Naive thymus-derived CD4-positive, alpha-beta T cell (primary cell): ENCODE results near the gene STXBP3. TPM values are rescaled to one million over a fixed set of nuclear protein-coding genes. Genes with fewer than 3 reads are reported as not detected.

ENCODE experiments used
- ATAC-seq: fragments of 150-1000 bp; cut with Tn5 transposase; 2 replicates; pipeline ENCODE4 v1.10.0; 2021; ENCODE audit warnings: mild to moderate bottlenecking, moderate library complexity
- CTCF ChIA-PET: fragments of 350-600 bp; sonication (Branson Sonifier 250); formaldehyde crosslinking; loops from one replicate; lab custom pipeline; 2021; ENCODE audit warnings: antibody characterized with exemption; lab: Charles Lee
- POLR2A ChIA-PET: fragments of 350-600 bp; sonication (Branson Sonifier 250); formaldehyde crosslinking; loops from one replicate; lab custom pipeline; 2021; ENCODE audit warnings: antibody characterized with exemption, inconsistent platforms; lab: Charles Lee
- DNase-seq, 9 donors: peaks; one replicate each; pipeline versions ENCODE4 v3.0.0 to v3.0.0-alpha.2; 2020 to 2022; ENCODE audit warnings: mixed read lengths in 1 of 9
- H3K27ac ChIP-seq: one replicate; pipeline ENCODE4 v1.7.0; 2013; ENCODE audit warnings: mild to moderate bottlenecking, low read depth, low read length, moderate library complexity
- H3K27me3 ChIP-seq, 2 donors: one replicate each; pipeline ENCODE4 v1.7.0; 2013; ENCODE audit warnings: low read length in 2 of 2, mild to moderate bottlenecking in 2 of 2, moderate library complexity in 2 of 2; ENCODE audit not compliant: control insufficient read depth in 2 of 2, insufficient read depth in 2 of 2
- H3K36me3 ChIP-seq, 3 experiments: 1 replicate in 2 of 3; 2 replicates in 1 of 3; pipeline ENCODE4 v1.7.0; 2013; ENCODE audit warnings: low read length in 3 of 3, mild to moderate bottlenecking in 3 of 3, moderate library complexity in 1 of 3; ENCODE audit not compliant: insufficient read depth in 3 of 3, control insufficient read depth in 2 of 3
- H3K4me1 ChIP-seq, 2 donors: one replicate each; pipeline ENCODE4 v1.7.0; 2013; ENCODE audit warnings: low read length in 2 of 2, mild to moderate bottlenecking in 2 of 2, moderate library complexity in 1 of 2; ENCODE audit not compliant: control insufficient read depth in 2 of 2, insufficient read depth in 2 of 2
- H3K4me3 ChIP-seq: 2 replicates; pipeline ENCODE4 v1.7.0; 2013; ENCODE audit warnings: mild to moderate bottlenecking, low read length
- H3K9me3 ChIP-seq, 3 experiments: 1 replicate in 2 of 3; 2 replicates in 1 of 3; pipeline ENCODE4 v1.7.0; 2013; ENCODE audit warnings: low read length in 3 of 3; ENCODE audit not compliant: control insufficient read depth in 2 of 3
- H3K27ac Mint-ChIP-seq, 9 donors: one replicate each; pipeline ENCODE4 v1.8.0; 2020 to 2022; ENCODE audit warnings: mixed read lengths in 9 of 9, mild to moderate bottlenecking in 8 of 9, moderate library complexity in 5 of 9, inconsistent platforms in 2 of 9
- H3K27me3 Mint-ChIP-seq, 5 donors: one replicate each; pipeline ENCODE4 v1.8.0; 2021 to 2022; ENCODE audit warnings: mixed read lengths in 5 of 5, mild to moderate bottlenecking in 1 of 5
- H3K36me3 Mint-ChIP-seq, 5 donors: one replicate each; pipeline ENCODE4 v1.8.0; 2020 to 2022; ENCODE audit warnings: mixed read lengths in 5 of 5, mild to moderate bottlenecking in 3 of 5, inconsistent platforms in 1 of 5
- H3K4me1 Mint-ChIP-seq, 7 donors: one replicate each; pipeline ENCODE4 v1.8.0; 2020 to 2022; ENCODE audit warnings: mixed read lengths in 7 of 7, mild to moderate bottlenecking in 3 of 7, inconsistent platforms in 1 of 7
- H3K4me3 Mint-ChIP-seq, 10 donors: one replicate each; pipeline ENCODE4 v1.8.0; 2020 to 2022; ENCODE audit warnings: mild to moderate bottlenecking in 10 of 10, mixed read lengths in 10 of 10, moderate library complexity in 6 of 10, inconsistent platforms in 2 of 10
- H3K9me3 Mint-ChIP-seq, 11 donors: one replicate each; pipeline ENCODE4 v1.8.0; 2020 to 2022; ENCODE audit warnings: mixed read lengths in 11 of 11, mild to moderate bottlenecking in 4 of 11, inconsistent platforms in 1 of 11, moderate library complexity in 1 of 11
- intact Hi-C, 2 donors: fragments of 100-400 bp; cut with micrococcal nuclease; formaldehyde crosslinking; loops; one replicate each; pipeline ENCODE4 v1.15.1; 2023
- polyA plus RNA-seq, 2 donors: library from polyadenylated mRNA; unstranded; fragments of 300-500 nt; fragmentation: Illumina TruSeq; gene quantifications; one replicate each; pipeline ENCODE4 v1.2.3, GENCODE V29; 2021
- total RNA-seq, 6 experiments: library from RNA in 5 of 6; stranded (reverse) in 5 of 6; gene quantifications; 1 replicate in 5 of 6; 2 replicates in 1 of 6; pipeline ENCODE4 v1.2.3 and lab custom pipeline; 2021 to 2026

The STXBP3 gene
- total and polyA plus RNA-seq, 7 experiments from 2014 or later, result 38.3 to 75.2 (median 53.0) TPM

DNA sequence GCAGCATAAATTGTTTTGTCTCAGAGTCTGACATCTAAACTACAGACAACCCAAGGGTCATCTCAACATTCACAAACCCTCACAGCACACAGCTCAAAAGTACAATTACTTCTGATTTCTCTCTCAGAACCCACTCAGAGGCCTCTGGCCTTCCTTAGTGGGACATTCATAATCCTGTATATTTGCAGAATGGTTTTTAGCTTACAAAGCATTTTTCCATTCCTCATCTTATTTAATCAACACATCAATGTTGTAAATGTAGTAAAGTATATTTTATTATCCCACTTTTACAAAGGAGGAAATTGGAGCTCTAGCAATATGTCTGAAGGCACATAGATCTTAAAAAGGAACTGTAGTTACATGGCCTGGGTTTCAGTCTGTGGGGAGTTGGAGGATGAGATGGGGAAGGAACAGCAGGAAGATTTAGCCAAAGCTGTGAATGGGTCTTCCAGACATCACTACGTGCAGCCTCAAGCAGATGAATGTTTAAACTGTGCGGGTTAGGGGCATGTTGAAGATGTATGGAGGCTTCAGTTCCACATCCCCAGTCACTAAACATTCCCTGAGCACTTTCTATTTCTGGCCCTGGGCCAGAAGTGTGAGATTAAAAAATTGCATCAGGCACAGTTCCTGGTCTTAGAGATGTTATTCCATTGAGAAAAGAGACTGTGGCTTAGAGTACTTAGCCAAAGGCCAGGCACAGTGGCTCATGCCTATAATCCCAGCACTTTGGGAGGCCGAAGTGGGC is 97.1 kb downstream of the STXBP3 start:
- no peaks in the 10 kb centered on the region for H3K36me3 ChIP-seq
- DNase-seq (no peak), ATAC-seq (no peak)
- peaks cover 0 to 4% (median 0%) of the 10 kb centered on the region in 7 donors for H3K4me1 Mint-ChIP-seq
- H3K27me3 ChIP-seq, result no peaks in the 10 kb centered on the region
- peaks cover 0 to 1% (median 0%) of the 10 kb centered on the region in 11 donors for H3K9me3 Mint-ChIP-seq
- H3K27ac ChIP-seq, result no peak overlapping the region
- H3K27me3 Mint-ChIP-seq, result peaks cover 0 to 36% (median 0%) of the 10 kb centered on the region in 5 donors
- no peaks in the 10 kb centered on the region for H3K36me3 Mint-ChIP-seq
- ChIA-PET CTCF (interaction anchor here (0.7 kb wide), 1 partner anchor 9 kb away, joined by 3 read pairs; no protein-coding TSS in a partner anchor), POLR2A (interaction anchor here (0.5 kb wide), 1 partner anchor 156 kb away, joined by 3 read pairs; no protein-coding TSS in a partner anchor)
- no peak overlapping the region for H3K27ac Mint-ChIP-seq
- no peaks in the 10 kb centered on the region for H3K4me1 ChIP-seq
- no peak overlapping the region for H3K4me3 Mint-ChIP-seq
- intact Hi-C loops, result no loop called here
- no peak overlapping the region for H3K4me3 ChIP-seq
- no peaks in the 10 kb centered on the region for H3K9me3 ChIP-seq

GRCh38 chr1:108845446-108845845 is 99.0 kb downstream of the STXBP3 start:
- Histone ChIP-seq H3K4me1 (no peaks in the 10 kb centered on the region), H3K4me3 (no peak overlapping the region), H3K27ac (no peak overlapping the region), H3K9me3 (no peaks in the 10 kb centered on the region), H3K27me3 (no peaks in the 10 kb centered on the region), H3K36me3 (no peaks in the 10 kb centered on the region)
- H3K4me3 Mint-ChIP-seq, result no peak overlapping the region
- H3K27me3 Mint-ChIP-seq, result peaks cover 0 to 32% (median 3%) of the 10 kb centered on the region in 5 donors
- ATAC-seq (no peak), DNase-seq (no peak)
- CTCF ChIA-PET, result interaction anchor here (1.0 kb wide), 1 partner anchor 8 kb away, joined by 3 read pairs; no protein-coding TSS in a partner anchor
- intact Hi-C loops, result no loop called here
- H3K4me1 Mint-ChIP-seq, result peaks cover 0 to 4% (median 0%) of the 10 kb centered on the region in 7 donors
- no peak overlapping the region for H3K27ac Mint-ChIP-seq
- peaks cover 0 to 2% (median 0%) of the 10 kb centered on the region in 5 donors for H3K36me3 Mint-ChIP-seq
- POLR2A ChIA-PET, result no interaction called here
- H3K9me3 Mint-ChIP-seq, result no peaks in the 10 kb centered on the region

DNA sequence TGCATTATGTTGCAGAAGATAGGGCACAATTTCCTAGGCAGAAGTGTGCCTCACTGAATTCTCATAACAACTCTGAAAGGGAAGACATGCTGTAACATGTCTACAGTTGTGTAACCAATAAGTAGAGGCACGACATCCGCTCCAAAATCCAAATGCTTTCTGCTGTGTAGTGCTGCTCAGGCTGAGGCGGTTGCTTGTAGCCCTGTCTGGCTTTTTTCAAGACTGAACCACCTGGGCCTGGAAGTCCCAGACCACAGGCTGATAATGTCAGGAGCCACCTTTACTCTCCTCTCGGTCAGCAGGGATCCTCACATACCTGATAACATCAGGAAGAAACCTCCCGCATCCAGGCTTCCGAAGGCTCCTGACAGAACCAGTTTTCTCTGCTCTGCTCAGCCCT is 99.5 kb downstream of the STXBP3 start:
- ChIA-PET POLR2A (no interaction called here), CTCF (interaction anchor here (1.0 kb wide), 1 partner anchor 8 kb away, joined by 3 read pairs; no protein-coding TSS in a partner anchor)
- H3K27ac Mint-ChIP-seq, result no peak overlapping the region
- Histone ChIP-seq H3K9me3 (no peaks in the 10 kb centered on the region), H3K4me3 (no peak overlapping the region), H3K27ac (no peak overlapping the region), H3K4me1 (no peaks in the 10 kb centered on the region), H3K27me3 (no peaks in the 10 kb centered on the region), H3K36me3 (no peaks in the 10 kb centered on the region)
- H3K4me3 Mint-ChIP-seq, result no peak overlapping the region
- peaks cover 0 to 4% (median 0%) of the 10 kb centered on the region in 7 donors for H3K4me1 Mint-ChIP-seq
- DNase-seq (no peak), ATAC-seq (no peak)
- peaks cover 0 to 32% (median 5%) of the 10 kb centered on the region in 5 donors for H3K27me3 Mint-ChIP-seq
- intact Hi-C loops, result no loop called here
- H3K9me3 Mint-ChIP-seq, result no peaks in the 10 kb centered on the region
- peaks cover 0 to 3% (median 0%) of the 10 kb centered on the region in 5 donors for H3K36me3 Mint-ChIP-seq

- ChIA-PET POLR2A (no interaction called here), CTCF (interaction anchor here (0.9 kb wide), 1 partner anchor 52 kb away, joined by 3 read pairs; no protein-coding TSS in a partner anchor)
- Mint-ChIP-seq H3K4me3 (no peak overlapping the region), H3K36me3 (peaks cover 0 to 3% (median 0%) of the 10 kb centered on the region in 5 donors), H3K27me3 (peaks cover 3 to 29% (median 8%) of the 10 kb centered on the region in 5 donors), H3K9me3 (no peaks in the 10 kb centered on the region), H3K4me1 (peaks cover 3 to 10% (median 4%) of the 10 kb centered on the region in 7 donors), H3K27ac (no peak overlapping the region)
- Histone ChIP-seq H3K9me3 (no peaks in the 10 kb centered on the region), H3K27me3 (no peaks in the 10 kb centered on the region), H3K27ac (no peak overlapping the region), H3K4me1 (no peaks in the 10 kb centered on the region), H3K4me3 (no peak overlapping the region), H3K36me3 (no peaks in the 10 kb centered on the region)
- no peak for ATAC-seq
- intact Hi-C loops, result no loop called here
- DNase-seq, result no peak
Observed at GRCh38 chr1:108847494-108847893, 101.0 kb downstream of the STXBP3 start.

- Histone ChIP-seq H3K4me1 (no peaks in the 10 kb centered on the region), H3K36me3 (no peaks in the 10 kb centered on the region), H3K4me3 (no peak overlapping the region), H3K27me3 (no peaks in the 10 kb centered on the region), H3K27ac (no peak overlapping the region), H3K9me3 (no peaks in the 10 kb centered on the region)
- Mint-ChIP-seq H3K4me1 (peaks cover 4 to 16% (median 7%) of the 10 kb centered on the region in 7 donors), H3K27me3 (peaks cover 6 to 26% (median 8%) of the 10 kb centered on the region in 5 donors), H3K9me3 (no peaks in the 10 kb centered on the region), H3K4me3 (no peak overlapping the region), H3K27ac (no peak overlapping the region), H3K36me3 (peaks cover 0 to 3% (median 0%) of the 10 kb centered on the region in 5 donors)
- no peak for ATAC-seq
- POLR2A ChIA-PET, result no interaction called here
- no peak for DNase-seq
- intact Hi-C loops, result no loop called here
- CTCF ChIA-PET, result interaction anchor here (1.4 kb wide), 1 partner anchor 9 kb away, joined by 3 read pairs; no protein-coding TSS in a partner anchor
Observed at GRCh38 chr1:108848806-108849205, 102.3 kb downstream of the STXBP3 start.

- H3K36me3 Mint-ChIP-seq, result peaks cover 0 to 3% (median 0%) of the 10 kb centered on the region in 5 donors
- POLR2A ChIA-PET, result interaction anchor here (0.6 kb wide), 2 partner anchors 52 kb away, joined by 3 read pairs; no protein-coding TSS in a partner anchor
Observed at GRCh38 chr1:108850929-108851328, 104.5 kb downstream of the STXBP3 start.

More at GRCh38 chr1:108850929-108851328, 104.5 kb downstream of the STXBP3 start:
- no peaks in the 10 kb centered on the region for H3K9me3 ChIP-seq
- Mint-ChIP-seq H3K27ac (no peak overlapping the region), H3K4me3 (no peak overlapping the region), H3K9me3 (peaks cover 0 to 1% (median 0%) of the 10 kb centered on the region in 11 donors), H3K27me3 (peaks cover 7 to 36% (median 14%) of the 10 kb centered on the region in 5 donors), H3K4me1 (peaks cover 4 to 16% (median 7%) of the 10 kb centered on the region in 7 donors)
- no peaks in the 10 kb centered on the region for H3K36me3 ChIP-seq
- no peaks in the 10 kb centered on the region for H3K27me3 ChIP-seq
- DNase-seq (no peak), ATAC-seq (no peak)
- no peak overlapping the region for H3K27ac ChIP-seq
- CTCF ChIA-PET, result interaction anchor here (1.5 kb wide), 1 partner anchor 22 kb away, joined by 5 read pairs; no protein-coding TSS in a partner anchor
- no peak overlapping the region for H3K4me3 ChIP-seq
- intact Hi-C loops, result no loop called here
- no peaks in the 10 kb centered on the region for H3K4me1 ChIP-seq
